PFSK-1 (cell line): ENCODE results near the gene WNK2.

Experiments used
- FOXP2 ChIP-seq: optimal IDR thresholded peaks from 2 replicates; pipeline ENCODE3; 2011; ENCODE audit warnings: borderline replicate concordance, control low read depth, inconsistent platforms; ENCODE audit not compliant: insufficient read depth; ENCODE audit errors: extremely low read length, extremely low read depth
- POLR2AphosphoS5 ChIP-seq: IDR thresholded peaks from 2 replicates; pipeline ENCODE4 v1.6.1; 2012; ENCODE audit warnings: low read depth, mild to moderate bottlenecking, control low read depth, low read length, moderate library complexity
- REST ChIP-seq, 2 experiments: IDR thresholded peaks; 2 replicates each; pipeline versions ENCODE4 v1.6.1 to v1.8.0; 2011 to 2012; ENCODE audit warnings: low read depth in 2 of 2, low read length in 2 of 2, control low read depth in 1 of 2, inconsistent platforms in 1 of 2, mild to moderate bottlenecking in 1 of 2, moderate library complexity in 1 of 2; ENCODE audit not compliant: insufficient read depth in 1 of 2
- SIN3A ChIP-seq: IDR thresholded peaks from 2 replicates; pipeline ENCODE4 v1.6.1; 2012; ENCODE audit warnings: mild to moderate bottlenecking, low read length, moderate library complexity, borderline replicate concordance; ENCODE audit not compliant: insufficient read depth
- TAF1 ChIP-seq: IDR thresholded peaks from 2 replicates; pipeline ENCODE4 v1.6.1; 2012; ENCODE audit warnings: low read length, control low read depth, borderline replicate concordance; ENCODE audit not compliant: insufficient read depth

The WNK2 gene

GRCh38 chr9:93354451-93354850 is 170.5 kb downstream of the WNK2 start:
- no peak for TF ChIP-seq POLR2AphosphoS5
- TF ChIP-seq TAF1 = no peak
- no peak for TF ChIP-seq REST (IDR thresholded peaks at IDR 0.05; ENCODE audit: insufficient read depth in 1 of 2, low read depth in 2 of 2, low read length in 2 of 2)
- TF ChIP-seq FOXP2 = no peak
- TF ChIP-seq SIN3A = no peak

DNA sequence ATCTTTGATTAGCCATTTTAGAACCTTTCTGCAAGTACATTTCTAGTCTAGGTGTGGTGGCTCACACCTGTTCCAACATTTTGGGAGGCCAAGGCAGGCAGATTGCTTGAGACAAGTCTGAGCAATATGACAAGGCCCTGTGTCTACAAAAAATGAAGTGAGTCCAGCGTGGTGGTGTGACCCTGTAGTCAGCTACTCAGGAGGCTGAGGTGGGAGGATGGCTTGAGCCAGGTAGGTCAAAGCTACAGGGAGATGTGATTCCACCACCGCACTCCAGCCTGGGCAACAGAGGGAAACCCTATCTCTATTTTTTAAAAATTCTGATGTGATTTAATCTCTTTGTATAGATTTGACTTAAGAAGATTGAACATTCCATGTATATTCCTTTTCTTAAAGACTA is 171.9 kb downstream of the WNK2 start:
- TF ChIP-seq REST (IDR thresholded peaks at IDR 0.05; ENCODE audit: insufficient read depth in 1 of 2, low read depth in 2 of 2, low read length in 2 of 2) (no peak), FOXP2 (no peak), TAF1 (no peak), SIN3A (no peak), POLR2AphosphoS5 (no peak)

- no peak for TF ChIP-seq SIN3A
- TF ChIP-seq FOXP2 = no peak
Measured at GRCh38 chr9:93357649-93358048, 173.7 kb downstream of the WNK2 start.

DNA sequence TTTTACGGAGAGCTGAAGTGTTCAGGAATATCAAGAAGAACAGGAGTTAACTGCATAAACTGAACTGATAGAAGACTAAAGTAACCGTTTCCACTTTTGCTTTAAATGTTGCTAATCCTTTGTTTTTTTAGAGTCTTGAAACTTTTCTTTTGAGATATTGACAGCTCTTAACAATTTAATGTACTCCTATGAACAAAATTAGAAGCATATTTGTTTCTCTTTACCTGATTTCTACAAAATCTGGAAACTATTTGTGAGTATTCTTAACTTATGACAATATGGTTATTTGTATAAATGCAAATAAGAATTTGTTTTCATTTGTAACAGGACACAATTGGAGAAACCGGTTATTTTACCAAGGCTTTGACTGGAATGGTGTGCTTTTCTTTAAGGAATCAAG is 178.1 kb downstream of the WNK2 start:
- TF ChIP-seq POLR2AphosphoS5 (no peak), REST (IDR thresholded peaks at IDR 0.05; ENCODE audit: insufficient read depth in 1 of 2, low read depth in 2 of 2, low read length in 2 of 2) (no peak), FOXP2 (no peak), TAF1 (no peak), SIN3A (no peak)

- TF ChIP-seq SIN3A (no peak), FOXP2 (no peak), TAF1 (no peak), POLR2AphosphoS5 (no peak), REST (IDR thresholded peaks at IDR 0.05; ENCODE audit: insufficient read depth in 1 of 2, low read depth in 2 of 2, low read length in 2 of 2) (no peak)
Measured at GRCh38 chr9:93364734-93365426, 180.9 kb downstream of the WNK2 start.
